Measurements from ENCODE around the gene LIG3.
A peak's percentile ranks its signal among the peaks of the same experiment; 100 is the strongest.

LIG3 gene

GRCh38 chr17:35046740-35047283, 66.5 kb downstream of the LIG3 start:
- H3K27ac ChIP-seq (replicated peaks) = no peak overlapping the region
- H3K4me3 ChIP-seq (replicated peaks; ENCODE audit: insufficient read depth, low read length) = no peak overlapping the region
- H3K27me3 ChIP-seq (ENCODE audit: insufficient read depth, poor library complexity, severe bottlenecking) = no peaks in the 10 kb centered on the region
- no peak for DNase-seq (ENCODE audit: low read depth in 1 of 2, low spot score in 1 of 2)
- TF ChIP-seq REST (IDR thresholded peaks at IDR 0.05; ENCODE audit: insufficient replicate concordance, low read depth) = no peak
- no peak for TF ChIP-seq CTCF (IDR thresholded peaks at IDR 0.05; ENCODE audit: insufficient read depth, low read length)
- TF ChIP-seq POLR2AphosphoS5 (IDR thresholded peaks at IDR 0.05; ENCODE audit: low read depth) = no peak
- TF ChIP-seq GABPA (IDR thresholded peaks at IDR 0.05; ENCODE audit: low read depth) = no peak
- no peak for TF ChIP-seq SPI1 (IDR thresholded peaks at IDR 0.05; ENCODE audit: borderline replicate concordance, low read depth)

- H3K27ac ChIP-seq (replicated peaks) = no peak overlapping the region
- no peak for DNase-seq (ENCODE audit: low read depth in 1 of 2, low spot score in 1 of 2)
- no peak for TF ChIP-seq GABPA (IDR thresholded peaks at IDR 0.05; ENCODE audit: low read depth)
- TF ChIP-seq POLR2AphosphoS5 (IDR thresholded peaks at IDR 0.05; ENCODE audit: low read depth) = no peak
- no peak for TF ChIP-seq REST (IDR thresholded peaks at IDR 0.05; ENCODE audit: insufficient replicate concordance, low read depth)
- no peak for TF ChIP-seq CTCF (IDR thresholded peaks at IDR 0.05; ENCODE audit: insufficient read depth, low read length)
- no peak for TF ChIP-seq SPI1 (IDR thresholded peaks at IDR 0.05; ENCODE audit: borderline replicate concordance, low read depth)
- H3K4me3 ChIP-seq (replicated peaks; ENCODE audit: insufficient read depth, low read length) = no peak overlapping the region
- H3K27me3 ChIP-seq (ENCODE audit: insufficient read depth, poor library complexity, severe bottlenecking) = no peaks in the 10 kb centered on the region
Observed at GRCh38 chr17:35048685-35049379, 68.5 kb downstream of the LIG3 start.

- no peak overlapping the region for H3K4me3 ChIP-seq (replicated peaks; ENCODE audit: insufficient read depth, low read length)
- no peaks in the 10 kb centered on the region for H3K27me3 ChIP-seq (ENCODE audit: insufficient read depth, poor library complexity, severe bottlenecking)
- no peak for TF ChIP-seq POLR2AphosphoS5 (IDR thresholded peaks at IDR 0.05; ENCODE audit: low read depth)
- no peak for TF ChIP-seq SPI1 (IDR thresholded peaks at IDR 0.05; ENCODE audit: borderline replicate concordance, low read depth)
- TF ChIP-seq CTCF (IDR thresholded peaks at IDR 0.05; ENCODE audit: insufficient read depth, low read length) = no peak
- TF ChIP-seq REST (IDR thresholded peaks at IDR 0.05; ENCODE audit: insufficient replicate concordance, low read depth) = no peak
- no peak for TF ChIP-seq GABPA (IDR thresholded peaks at IDR 0.05; ENCODE audit: low read depth)
- DNase-seq (ENCODE audit: low read depth in 1 of 2, low spot score in 1 of 2) = no peak
- peak overlapping the region; percentile 87 for H3K27ac ChIP-seq (replicated peaks)
Observed at GRCh38 chr17:35050170-35050569, 69.9 kb downstream of the LIG3 start.
